Stimulated activated CD8-positive, alpha-beta memory T cell treated with anti-CD3 and anti-CD28 coated beads, Interleukin-7, amount 100 ng/mL, for 24 hours (primary cell): ENCODE results near the gene CALM3.

Experiments
- DNase-seq: peaks from one replicate; pipeline ENCODE4 v3.0.0-alpha.2; 2020; ENCODE audit warnings: low read depth

CALM3 gene

GRCh38 chr19:46637224-46637623, 36.1 kb downstream of the CALM3 start:
- no peak for DNase-seq

GRCh38 chr19:46639358-46640182, 38.4 kb downstream of the CALM3 start:
- DNase-seq, result no peak

- DNase-seq, result no peak
Measured at GRCh38 chr19:46640656-46641055, 39.5 kb downstream of the CALM3 start.

- DNase-seq, result no peak
Measured at GRCh38 chr19:46644720-46645119, 43.6 kb downstream of the CALM3 start.

GRCh38 chr19:46646402-46646801, 45.3 kb downstream of the CALM3 start:
- no peak for DNase-seq

- DNase-seq, result no peak
Measured at GRCh38 chr19:46648060-46648960, 47.2 kb downstream of the CALM3 start.

GRCh38 chr19:46648961-46649960, 48.1 kb downstream of the CALM3 start:
- no peak for DNase-seq

- DNase-seq, result no peak
Measured at GRCh38 chr19:46650445-46650844, 49.3 kb downstream of the CALM3 start.

GRCh38 chr19:46654621-46655152, 53.6 kb downstream of the CALM3 start:
- DNase-seq, result no peak

GRCh38 chr19:46656541-46656940, 55.4 kb downstream of the CALM3 start:
- DNase-seq, result no peak

GRCh38 chr19:46659151-46660007, 58.2 kb downstream of the CALM3 start:
- DNase-seq, result no peak

GRCh38 chr19:46660008-46660517, 58.9 kb downstream of the CALM3 start:
- no peak for DNase-seq
